ENCODE data around the gene THSD8.
"Not testable (repeated sequence)": the region's sequence is repeated elsewhere in the genome, so short reads cannot be mapped to it uniquely, and the experiment has no call there.

THSD8 gene

GRCh38 chr19:12825254-12826131 is 23.6 kb downstream of the THSD8 start:
- peak; percentile 71 for DNase-seq

GRCh38 chr19:12828494-12828893 is 26.6 kb downstream of the THSD8 start:
- peak; percentile 36 for DNase-seq

DNA sequence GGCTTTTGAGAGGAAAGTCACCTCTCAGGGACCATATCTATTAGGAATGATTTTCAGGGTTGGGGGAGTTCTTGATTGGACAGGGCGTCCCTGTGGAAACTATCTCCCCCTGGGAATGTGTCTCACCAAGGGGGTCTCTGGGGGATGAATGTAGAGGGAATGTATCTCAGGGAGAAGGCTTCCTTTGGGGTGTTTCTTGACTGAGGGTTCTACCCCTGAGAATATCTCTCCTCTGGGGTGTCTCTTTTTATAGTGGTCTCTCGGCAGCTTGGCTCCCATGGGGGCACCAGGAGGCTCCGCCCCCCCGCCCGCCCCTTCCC is 31.5 kb downstream of the THSD8 start:
- no peak for DNase-seq

- DNase-seq, result peak; percentile 54
Observed at GRCh38 chr19:12833738-12834565, 32.1 kb downstream of the THSD8 start.

- DNase-seq, result peak; percentile 26
Observed at GRCh38 chr19:12834566-12834943, 32.7 kb downstream of the THSD8 start, which contains the start of gene RTBDN. TSS of gene RTBDN (minus strand) at chr19:12834579. CDS start at chr19:12829979, 4,600 bp downstream.

DNA sequence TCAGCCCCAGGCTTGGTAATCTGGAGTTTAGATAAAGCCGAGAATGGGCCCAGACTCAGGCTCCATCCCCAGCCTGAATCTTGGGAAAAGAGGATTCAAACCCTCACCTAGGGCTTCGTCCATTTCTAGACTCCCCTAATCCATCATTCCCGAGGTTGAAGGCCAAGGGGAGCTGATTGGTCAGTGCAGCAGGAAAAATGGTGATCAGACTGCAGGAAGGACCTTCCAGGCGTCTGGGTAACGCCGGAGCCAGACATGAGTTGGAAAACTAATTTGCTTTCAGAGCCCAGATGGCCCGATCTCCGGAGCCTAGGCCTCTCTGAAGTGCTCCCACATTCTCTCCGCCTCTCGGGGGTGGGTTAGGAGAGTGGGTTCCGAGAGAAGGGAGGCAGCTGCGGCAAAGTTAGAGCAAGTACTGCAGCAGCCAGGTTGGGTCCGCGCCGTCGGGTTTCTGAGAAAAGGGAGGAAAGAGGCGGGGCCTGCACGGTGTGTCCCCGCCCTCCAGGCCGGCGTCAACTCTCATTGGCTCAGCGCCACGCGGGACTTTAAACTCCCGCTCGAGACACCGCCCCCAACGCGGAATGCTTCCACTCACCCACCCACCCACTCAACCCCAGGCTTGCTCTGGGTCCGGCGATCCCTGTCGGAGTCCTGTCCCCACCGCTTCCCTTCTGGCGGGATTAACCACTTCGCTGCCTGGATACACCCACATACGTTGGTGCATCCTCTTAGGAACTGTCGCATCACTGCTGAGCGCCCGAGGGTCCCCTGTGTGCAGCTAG is 33.3 kb downstream of the THSD8 start:
- DNase-seq, result peak; percentile 53

DNA sequence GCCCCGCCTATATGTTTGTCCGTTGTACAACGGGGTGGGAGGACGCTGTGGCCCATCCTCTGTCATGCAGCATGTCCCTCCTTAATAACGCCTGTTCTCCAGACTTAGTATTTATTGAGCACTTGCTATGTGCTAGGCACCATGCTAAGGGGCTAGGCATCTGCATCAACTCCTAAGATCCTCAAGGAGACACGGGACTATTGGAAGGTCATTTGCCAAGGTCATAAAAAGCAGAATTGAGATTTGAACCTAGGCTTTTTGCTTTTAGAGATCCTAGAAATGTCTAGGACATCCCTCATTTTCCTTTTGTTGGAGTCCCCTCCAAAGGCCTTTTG is 34.6 kb downstream of the THSD8 start:
- no peak for DNase-seq

GRCh38 chr19:12837225-12837624 is 35.4 kb downstream of the THSD8 start:
- no peak for DNase-seq

- DNase-seq, result peak; percentile 71
Observed at GRCh38 chr19:12838182-12838885, 36.5 kb downstream of the THSD8 start, which contains the start of gene MAST1. TSS of gene MAST1 (plus strand) at chr19:12838515. CDS start at chr19:12838573, 58 bp downstream.

- peak; percentile 59 for DNase-seq
Observed at GRCh38 chr19:12838886-12839756, 37.3 kb downstream of the THSD8 start.

DNA sequence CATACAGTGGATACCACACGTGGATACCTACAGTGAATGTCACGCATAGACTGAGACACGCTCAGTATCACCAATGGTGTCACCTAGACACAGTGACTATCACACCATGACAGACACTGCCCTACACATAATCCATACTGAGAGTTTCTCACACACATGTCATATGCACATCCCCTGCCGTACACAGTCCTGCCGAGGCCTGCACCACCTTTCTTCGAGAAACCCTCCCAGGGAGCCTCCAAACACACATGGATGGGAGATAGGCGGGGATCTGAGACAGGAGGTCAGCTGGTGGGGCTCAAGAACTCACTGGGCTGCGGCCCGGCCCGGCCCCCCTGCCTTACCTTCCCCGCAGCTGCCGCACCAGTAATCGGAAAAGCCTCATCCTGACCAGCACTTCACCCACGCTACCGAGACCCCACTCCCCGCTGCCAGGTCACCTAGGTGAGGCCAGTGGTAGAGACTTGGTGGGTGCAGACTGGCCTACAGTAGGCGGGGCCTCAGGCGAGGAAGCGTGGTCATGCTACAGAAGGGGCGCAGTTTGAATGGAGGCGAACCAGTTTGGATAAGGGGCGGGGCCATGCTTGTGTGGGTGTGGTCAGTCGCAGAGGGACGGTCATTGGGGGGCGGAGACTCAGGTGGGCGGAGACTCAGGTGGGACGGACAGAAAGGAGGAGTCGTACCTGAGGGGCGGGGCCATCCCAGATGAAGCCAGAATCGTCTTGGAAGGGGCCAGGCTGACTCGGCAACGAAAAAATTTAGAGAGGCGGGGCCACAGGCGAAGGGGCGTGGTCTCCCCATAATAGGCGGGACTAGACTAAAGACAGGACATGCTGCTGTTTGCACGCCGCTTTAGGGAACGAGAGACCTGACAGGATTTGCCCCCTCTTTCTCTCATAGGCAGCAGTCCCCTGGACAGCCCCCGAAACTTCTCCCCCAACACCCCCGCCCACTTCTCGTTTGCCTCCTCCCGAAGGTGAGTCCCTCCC is 38.5 kb downstream of the THSD8 start:
- DNase-seq, result peak; percentile 77

DNA sequence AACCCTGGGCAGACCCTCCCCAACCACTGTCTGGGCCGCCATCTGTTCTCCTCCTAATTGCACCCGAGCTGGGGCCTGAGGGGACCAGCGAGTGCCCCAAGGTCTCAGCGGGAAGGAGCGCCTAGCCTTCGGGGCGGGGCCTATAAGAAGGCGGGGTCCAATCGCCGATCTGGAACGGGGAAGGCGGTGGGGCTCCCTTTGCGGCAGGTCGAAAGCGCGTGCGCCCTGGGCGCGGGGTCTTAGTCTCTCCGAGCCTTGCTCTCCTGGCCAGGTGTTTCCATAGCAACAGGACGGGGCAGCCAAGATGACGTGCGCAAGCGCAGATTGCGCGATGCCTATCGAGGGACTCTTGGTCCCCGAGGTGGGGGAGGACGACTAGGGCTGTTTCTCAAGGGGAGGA is 39.2 kb downstream of the THSD8 start:
- DNase-seq, result peak; percentile 85

DNA sequence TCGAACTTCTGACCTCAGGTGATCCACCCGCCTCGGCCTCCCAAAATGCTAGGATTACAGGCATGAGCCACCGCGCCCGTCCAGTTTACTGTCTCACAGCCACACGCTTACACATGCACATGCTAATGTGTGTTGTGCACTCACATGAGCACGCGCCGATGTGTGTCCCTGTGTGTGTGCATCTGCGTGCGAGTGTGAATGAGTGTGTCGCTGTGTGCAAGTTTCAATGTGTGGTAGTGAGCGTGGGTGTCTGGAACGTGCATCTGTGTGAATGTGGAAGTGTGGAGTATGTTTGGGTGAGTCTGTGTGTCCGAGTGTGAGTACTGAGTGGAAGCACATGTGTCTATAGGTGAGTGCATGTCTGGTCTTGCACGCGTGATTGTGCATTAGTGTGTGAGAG is 40.6 kb downstream of the THSD8 start:
- no peak for DNase-seq

DNA sequence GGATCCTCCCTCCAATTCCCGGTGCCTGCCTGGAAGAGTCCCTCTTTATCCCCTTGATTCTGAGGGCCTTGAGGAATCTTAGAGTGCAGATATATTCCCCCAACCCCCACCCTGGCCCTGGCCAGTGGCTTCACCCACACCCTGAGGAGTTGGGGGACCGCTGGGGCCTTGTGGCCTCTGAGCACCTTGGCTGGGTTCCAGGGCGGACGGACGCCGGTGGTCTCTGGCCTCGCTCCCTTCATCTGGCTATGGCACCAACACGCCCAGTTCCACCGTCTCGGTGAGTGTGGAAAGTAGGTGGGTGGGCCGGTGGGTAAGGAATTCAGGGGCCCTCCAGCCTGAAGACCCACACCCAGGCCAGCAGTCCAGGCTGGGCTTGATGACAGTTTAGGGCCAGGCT is 41.5 kb downstream of the THSD8 start:
- no peak for DNase-seq

- no peak for DNase-seq
Observed at GRCh38 chr19:12843999-12844732, 42.3 kb downstream of the THSD8 start.

DNA sequence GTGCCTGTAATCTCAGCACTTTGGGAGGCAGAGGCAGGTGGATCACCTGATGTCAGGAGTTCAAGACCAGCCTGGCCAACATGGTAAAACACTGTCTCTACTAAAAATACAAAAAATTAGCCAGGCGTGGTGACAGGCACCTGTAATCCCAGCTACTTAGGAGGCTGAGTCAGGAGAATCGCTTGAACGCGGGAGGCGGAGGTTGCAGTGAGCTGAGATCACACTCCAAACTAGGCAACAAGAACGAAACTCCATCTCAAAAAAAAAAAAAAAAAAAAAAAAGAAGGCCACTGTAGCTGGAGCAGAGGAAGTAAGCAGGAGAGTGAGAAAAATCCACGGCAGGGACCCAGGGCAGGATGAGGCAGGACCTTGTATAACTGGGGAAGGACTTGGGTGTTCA is 44.7 kb downstream of the THSD8 start:
- not testable (repeated sequence) for DNase-seq

DNA sequence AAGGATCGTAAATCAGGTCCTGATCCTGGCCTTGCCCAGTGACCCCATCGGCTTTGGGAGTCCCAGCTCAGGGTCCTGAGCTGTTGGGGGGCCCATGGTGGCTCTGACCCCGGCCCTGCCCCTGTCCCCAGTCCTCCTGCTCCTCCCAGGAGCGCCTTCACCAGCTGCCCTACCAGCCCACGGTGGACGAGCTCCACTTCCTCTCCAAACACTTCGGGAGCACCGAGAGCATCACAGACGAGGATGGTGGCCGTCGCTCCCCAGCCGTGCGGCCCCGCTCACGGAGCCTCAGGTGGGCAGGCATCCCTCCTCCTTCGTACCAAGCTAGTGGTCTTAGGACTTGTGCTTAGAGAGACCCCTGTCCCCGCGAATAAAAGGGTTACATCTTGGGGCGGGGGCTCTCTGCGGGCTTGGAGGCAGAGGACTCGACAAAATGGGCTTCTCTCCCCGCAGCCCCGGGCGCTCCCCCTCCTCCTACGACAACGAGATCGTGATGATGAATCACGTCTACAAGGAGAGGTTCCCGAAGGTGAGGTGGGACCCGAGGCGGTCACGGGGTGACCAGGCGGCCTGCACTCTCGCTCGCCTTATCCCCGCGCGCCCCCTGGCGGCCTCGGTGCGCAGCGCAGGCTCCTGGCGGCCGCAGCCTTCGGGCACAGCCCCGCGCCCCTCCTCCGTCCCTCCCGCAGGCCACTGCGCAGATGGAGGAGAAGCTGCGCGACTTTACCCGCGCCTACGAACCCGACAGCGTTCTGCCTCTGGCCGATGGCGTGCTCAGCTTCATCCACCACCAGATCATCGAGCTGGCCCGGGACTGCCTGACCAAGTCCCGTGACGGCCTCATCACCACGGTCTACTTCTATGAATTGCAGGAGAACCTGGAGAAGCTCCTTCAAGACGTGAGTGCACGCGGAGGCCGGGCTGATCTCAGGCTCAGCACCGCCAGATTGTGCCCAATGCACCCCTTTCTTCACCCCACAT is 45.6 kb downstream of the THSD8 start:
- peak; percentile 96 for DNase-seq
